Parathyroid adenoma (tissue), 2 donors: ENCODE data around the gene PCK1.

Source experiments
- H2AFZ ChIP-seq: fragments of 300-600 bp; sonication (generic); one replicate; pipeline ENCODE4 v1.7.0; 2017; ENCODE audit warnings: antibody characterized with exemption, mild to moderate bottlenecking
- H3K27ac ChIP-seq: fragments of 300-600 bp; sonication (generic); one replicate; pipeline ENCODE4 v1.7.0; 2017
- H3K27me3 ChIP-seq: fragments of 300-600 bp; sonication (generic); one replicate; pipeline ENCODE4 v1.7.0; 2017; ENCODE audit warnings: low read length; ENCODE audit not compliant: control insufficient read depth, insufficient read depth
- H3K36me3 ChIP-seq: fragments of 300-600 bp; sonication (generic); one replicate; pipeline ENCODE4 v1.7.0; 2017; ENCODE audit warnings: low read length; ENCODE audit not compliant: control insufficient read depth, insufficient read depth
- H3K4me1 ChIP-seq: fragments of 300-600 bp; sonication (generic); one replicate; pipeline ENCODE4 v1.7.0; 2017; ENCODE audit warnings: control low read depth
- H3K4me2 ChIP-seq: fragments of 300-600 bp; sonication (generic); one replicate; pipeline ENCODE4 v1.7.0; 2017; ENCODE audit warnings: low read length
- H3K4me3 ChIP-seq: fragments of 300-600 bp; sonication (generic); one replicate; pipeline ENCODE4 v1.7.0; 2017; ENCODE audit warnings: low read depth, low read length
- H3K79me2 ChIP-seq: fragments of 300-600 bp; sonication (generic); one replicate; pipeline ENCODE4 v1.7.0; 2017; ENCODE audit warnings: control low read depth
- H3K9ac ChIP-seq: fragments of 300-600 bp; sonication (generic); one replicate; pipeline ENCODE4 v1.7.0; 2017; ENCODE audit warnings: mild to moderate bottlenecking
- H3K9me3 ChIP-seq: fragments of 300-600 bp; sonication (generic); one replicate; pipeline ENCODE4 v1.7.0; 2017; ENCODE audit warnings: low read length; ENCODE audit not compliant: control insufficient read depth
- TF ChIP-seq, protein P1 (sequence below): fragments of 300-600 bp; sonication (generic); IDR thresholded peaks from one replicate; pipeline ENCODE4 v1.7.0; 2017; ENCODE audit warnings: antibody characterized with exemption, mild to moderate bottlenecking
- donor health status: primary hyperparathyroidism.

The PCK1 gene

DNA sequence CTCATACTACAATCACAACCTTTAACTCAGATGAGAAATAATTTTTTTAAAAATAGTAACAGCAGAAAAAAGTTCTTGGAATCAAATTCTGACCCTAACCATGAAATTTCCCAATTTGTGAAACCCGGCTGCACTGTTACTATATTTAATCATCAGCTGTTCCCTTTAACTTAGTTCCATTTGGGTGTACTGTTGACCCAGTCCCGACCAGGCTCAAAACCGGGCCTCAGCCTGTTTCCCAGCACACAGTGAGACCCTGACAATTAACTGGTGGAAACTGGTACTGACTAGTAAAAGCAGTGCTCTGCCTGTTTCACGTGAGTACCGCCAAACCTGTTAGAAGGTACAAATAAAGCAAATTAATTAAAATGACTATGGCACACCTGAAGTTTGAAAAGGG, 43.0 kb upstream of the PCK1 start:
- Histone ChIP-seq H3K79me2 (no peaks in the 10 kb centered on the region), H2AFZ (no peak overlapping the region), H3K27ac (no peak overlapping the region), H3K9me3 (no peaks in the 10 kb centered on the region), H3K27me3 (no peaks in the 10 kb centered on the region), H3K4me2 (no peak overlapping the region), H3K9ac (no peak overlapping the region), H3K36me3 (no peaks in the 10 kb centered on the region), H3K4me3 (no peak overlapping the region), H3K4me1 (no peaks in the 10 kb centered on the region)
- TF ChIP-seq, protein P1, sequence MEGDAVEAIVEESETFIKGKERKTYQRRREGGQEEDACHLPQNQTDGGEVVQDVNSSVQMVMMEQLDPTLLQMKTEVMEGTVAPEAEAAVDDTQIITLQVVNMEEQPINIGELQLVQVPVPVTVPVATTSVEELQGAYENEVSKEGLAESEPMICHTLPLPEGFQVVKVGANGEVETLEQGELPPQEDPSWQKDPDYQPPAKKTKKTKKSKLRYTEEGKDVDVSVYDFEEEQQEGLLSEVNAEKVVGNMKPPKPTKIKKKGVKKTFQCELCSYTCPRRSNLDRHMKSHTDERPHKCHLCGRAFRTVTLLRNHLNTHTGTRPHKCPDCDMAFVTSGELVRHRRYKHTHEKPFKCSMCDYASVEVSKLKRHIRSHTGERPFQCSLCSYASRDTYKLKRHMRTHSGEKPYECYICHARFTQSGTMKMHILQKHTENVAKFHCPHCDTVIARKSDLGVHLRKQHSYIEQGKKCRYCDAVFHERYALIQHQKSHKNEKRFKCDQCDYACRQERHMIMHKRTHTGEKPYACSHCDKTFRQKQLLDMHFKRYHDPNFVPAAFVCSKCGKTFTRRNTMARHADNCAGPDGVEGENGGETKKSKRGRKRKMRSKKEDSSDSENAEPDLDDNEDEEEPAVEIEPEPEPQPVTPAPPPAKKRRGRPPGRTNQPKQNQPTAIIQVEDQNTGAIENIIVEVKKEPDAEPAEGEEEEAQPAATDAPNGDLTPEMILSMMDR: no peak

DNA sequence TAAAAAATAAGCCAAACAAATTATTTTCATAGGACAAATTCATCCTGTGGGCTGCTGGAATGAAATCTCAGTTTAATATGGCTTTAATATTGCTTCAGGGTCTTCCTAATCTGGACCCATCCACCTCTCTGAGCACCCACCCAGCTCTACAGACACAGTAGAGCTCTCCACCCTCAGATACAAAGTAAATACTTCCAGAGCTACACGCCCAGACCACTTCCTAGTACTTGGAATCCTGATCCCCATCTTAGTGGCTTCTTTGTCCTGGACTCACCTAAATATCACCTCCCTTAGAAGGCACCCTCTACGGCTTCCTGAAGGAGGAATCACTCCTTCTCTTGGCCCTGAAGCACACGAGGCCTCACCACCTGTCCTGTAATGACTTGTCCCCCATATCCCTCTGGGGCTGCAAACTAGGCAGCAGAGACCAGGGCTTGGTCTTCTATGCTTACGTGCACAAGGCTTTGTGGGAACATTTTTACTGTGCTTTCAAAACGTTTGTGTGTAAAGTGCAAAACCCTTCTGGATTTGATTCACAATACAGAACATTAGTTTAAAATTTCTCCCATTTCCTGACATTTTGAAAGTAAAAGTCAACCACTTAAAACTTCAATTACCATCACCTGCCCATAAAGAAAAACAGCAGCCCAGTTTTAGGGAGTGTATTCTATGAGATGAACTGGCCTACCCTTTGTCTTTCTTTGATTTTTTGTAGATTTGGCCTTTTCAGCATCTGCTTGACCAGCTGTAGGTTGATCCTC, 38.4 kb upstream of the PCK1 start:
- H3K4me2 ChIP-seq: no peak overlapping the region
- H3K27ac ChIP-seq: no peak overlapping the region
- H3K79me2 ChIP-seq: no peaks in the 10 kb centered on the region
- H3K9me3 ChIP-seq: no peaks in the 10 kb centered on the region
- no peaks in the 10 kb centered on the region for H3K4me1 ChIP-seq
- H3K9ac ChIP-seq: no peak overlapping the region
- H2AFZ ChIP-seq: no peak overlapping the region
- H3K27me3 ChIP-seq: no peaks in the 10 kb centered on the region
- H3K4me3 ChIP-seq: no peak overlapping the region
- TF ChIP-seq, protein P1: no peak
- H3K36me3 ChIP-seq: no peaks in the 10 kb centered on the region

DNA sequence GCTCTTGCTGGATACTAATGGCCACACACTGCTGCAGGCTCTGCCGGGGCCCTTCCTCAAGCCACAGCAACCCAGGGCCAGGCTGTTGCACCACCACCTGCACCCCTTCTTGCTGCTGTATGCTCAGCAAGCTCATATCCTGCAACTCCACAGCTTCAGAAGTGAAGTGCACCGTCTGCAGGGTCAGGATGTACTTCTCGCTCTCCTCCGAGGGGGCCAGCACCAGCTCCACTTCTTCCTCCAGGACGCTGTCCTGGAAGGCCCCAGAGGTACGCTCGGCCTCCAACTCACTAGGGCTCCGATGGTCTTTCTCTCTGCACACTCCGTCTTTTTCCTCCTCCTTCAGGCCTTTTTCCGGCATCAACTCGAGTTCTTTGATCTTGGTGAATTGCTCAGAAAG, 37.1 kb upstream of the PCK1 start:
- TF ChIP-seq, protein P1: no peak
- no peaks in the 10 kb centered on the region for H3K9me3 ChIP-seq
- H3K4me1 ChIP-seq: no peaks in the 10 kb centered on the region
- no peak overlapping the region for H3K4me2 ChIP-seq
- no peak overlapping the region for H3K9ac ChIP-seq
- no peak overlapping the region for H3K4me3 ChIP-seq
- no peaks in the 10 kb centered on the region for H3K27me3 ChIP-seq
- H3K27ac ChIP-seq: no peak overlapping the region
- no peak overlapping the region for H2AFZ ChIP-seq
- H3K36me3 ChIP-seq: no peaks in the 10 kb centered on the region
- H3K79me2 ChIP-seq: no peaks in the 10 kb centered on the region

DNA sequence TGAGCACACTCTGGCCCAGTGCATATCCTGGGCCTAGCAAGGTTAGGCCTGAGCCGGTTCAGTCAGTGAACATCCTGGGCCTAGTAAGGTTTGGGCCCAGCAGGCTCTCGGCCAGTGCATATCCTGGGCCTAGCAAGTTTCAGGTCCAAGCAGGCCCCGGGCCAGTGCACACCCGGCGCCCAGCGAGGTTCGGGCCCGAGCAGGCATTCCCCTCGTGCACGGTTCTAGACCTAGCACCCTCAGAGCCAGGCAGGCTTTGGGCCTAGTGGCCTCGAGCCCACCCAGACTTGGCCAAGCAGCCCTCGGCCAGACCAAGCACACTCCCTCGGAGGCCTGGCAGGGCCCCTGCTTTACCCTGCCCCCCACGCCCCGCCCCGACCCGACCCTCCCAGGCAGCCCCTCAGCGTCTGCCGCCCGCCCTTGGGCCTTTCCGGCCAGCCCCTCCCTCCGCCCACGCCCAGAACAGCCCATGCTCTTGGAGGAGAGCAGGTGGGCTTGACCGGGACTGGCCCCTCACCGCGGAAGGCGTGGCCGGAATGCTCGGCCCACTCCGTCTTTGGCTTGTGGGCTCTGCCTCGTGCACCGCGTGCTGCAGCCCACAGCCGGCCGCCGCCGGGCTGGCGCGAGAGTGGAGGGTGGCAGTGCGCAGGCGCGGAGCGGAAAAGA, 36.3 kb upstream of the PCK1 start, which contains the start of gene CTCFL:
Gene CTCFL (minus strand): TSS at position 630 of the 666 bp plus-strand sequence. CDS start 935 bp downstream, outside the sequence.
- H3K9ac ChIP-seq: no peak within 1 kb of the TSS

More for the DNA sequence above, 36.3 kb upstream of the PCK1 start, which contains the start of gene CTCFL:
- Histone ChIP-seq H3K9me3 (no peaks in the 10 kb centered on the region), H3K4me2 (no peak within 1 kb of the TSS), H3K4me3 (no peak within 1 kb of the TSS), H2AFZ (no peak within 1 kb of the TSS), H3K4me1 (no peaks in the 10 kb centered on the region), H3K36me3 (no peaks in the 10 kb centered on the region), H3K27me3 (no peaks in the 10 kb centered on the region), H3K79me2 (no peaks in the 10 kb centered on the region), H3K27ac (no peak within 1 kb of the TSS)
- TF ChIP-seq, protein P1: no peak
